GM18868 (cell line): ENCODE measurements around the gene C6orf141.
"Not testable (repeated sequence)": the region's sequence is repeated elsewhere in the genome, so short reads cannot be mapped to it uniquely, and the experiment has no call there.

Source experiments
- ATAC-seq: cut with Tn5 transposase; IDR thresholded peaks from one replicate; pipeline ENCODE4 v1.9.1; 2021; ENCODE audit warnings: mild to moderate bottlenecking, moderate library complexity; ENCODE audit not compliant: unreplicated experiment

Gene C6orf141

GRCh38 chr6:49565855-49566254, 15.4 kb downstream of the C6orf141 start:
- no peak for ATAC-seq

GRCh38 chr6:49570474-49571079, 20.1 kb downstream of the C6orf141 start:
- ATAC-seq: no peak

- no peak for ATAC-seq
These were observed 26.1 kb downstream of the C6orf141 start for GRCh38 chr6:49576618-49577017.

GRCh38 chr6:49579649-49580048, 29.2 kb downstream of the C6orf141 start:
- no peak for ATAC-seq

- no peak for ATAC-seq
These were observed 32.1 kb downstream of the C6orf141 start for GRCh38 chr6:49582529-49582928.

- not testable (repeated sequence) for ATAC-seq
These were observed 36.8 kb downstream of the C6orf141 start for GRCh38 chr6:49587262-49587661.
